Natural killer cell treated with Interleukin-12 subunit alpha and Interleukin-12 subunit beta and Interleukin-15 and Interleukin-18, amount 100 ng/mL, for 72 hours (primary cell): Measurements from ENCODE around the gene ADNP. TPM values are rescaled to one million over a fixed set of nuclear protein-coding genes. Genes with fewer than 3 reads are reported as not detected.

Experiments
- ATAC-seq, 2 donors: fragments of 150-1000 bp; cut with Tn5 transposase in 1 of 2; sonication (Bioruptor Pico), chemical (Tn5 transposase) in 1 of 2; 2 replicates each; pipeline ENCODE4 v1.10.0; 2021
- DNase-seq: peaks from one replicate; pipeline ENCODE4 v3.0.0; 2022; ENCODE audit warnings: low spot score
- H3K27ac Mint-ChIP-seq, 2 donors: 1 replicate in 1 of 2; 2 replicates in 1 of 2; pipeline ENCODE4 v1.8.0; 2022; ENCODE audit warnings: mixed read lengths in 2 of 2, mild to moderate bottlenecking in 1 of 2, moderate library complexity in 1 of 2
- H3K27me3 Mint-ChIP-seq, 2 donors: 1 replicate in 1 of 2; 2 replicates in 1 of 2; pipeline ENCODE4 v1.8.0; 2022; ENCODE audit warnings: mixed read lengths in 2 of 2
- H3K36me3 Mint-ChIP-seq: one replicate; pipeline ENCODE4 v1.8.0; 2022; ENCODE audit warnings: mixed read lengths
- H3K4me1 Mint-ChIP-seq, 2 donors: 1 replicate in 1 of 2; 2 replicates in 1 of 2; pipeline ENCODE4 v1.8.0; 2022; ENCODE audit warnings: low read depth in 2 of 2, mixed read lengths in 2 of 2, mild to moderate bottlenecking in 1 of 2
- H3K4me3 Mint-ChIP-seq: one replicate; pipeline ENCODE4 v1.8.0; 2022; ENCODE audit warnings: mixed read lengths
- H3K9me3 Mint-ChIP-seq: 2 replicates; pipeline ENCODE4 v1.8.0; 2022; ENCODE audit warnings: mixed read lengths
- total RNA-seq, 2 donors: library from RNA; stranded (reverse); gene quantifications; one replicate each; pipeline ENCODE4 v1.2.3, GENCODE V29; 2022

Gene ADNP
- total RNA-seq, 2 donors from 2014 or later: 55.0 to 81.8 TPM

- Mint-ChIP-seq H3K27ac (no peak overlapping the region), H3K4me1 (peaks cover 0 to 8% of the 10 kb centered on the region in 2 donors), H3K27me3 (no peaks in the 10 kb centered on the region), H3K9me3 (no peaks in the 10 kb centered on the region), H3K4me3 (no peak overlapping the region), H3K36me3 (no peaks in the 10 kb centered on the region)
- DNase-seq (no peak), ATAC-seq (no peak)
These were observed 79.2 kb downstream of the ADNP start for GRCh38 chr20:50852085-50852484.

GRCh38 chr20:50850721-50851286, 80.4 kb downstream of the ADNP start:
- H3K27ac Mint-ChIP-seq: no peak overlapping the region
- H3K4me1 Mint-ChIP-seq: peaks cover 0 to 8% of the 10 kb centered on the region in 2 donors
- H3K4me3 Mint-ChIP-seq: no peak overlapping the region
- no peaks in the 10 kb centered on the region for H3K27me3 Mint-ChIP-seq
- DNase-seq (no peak), ATAC-seq (no peak)
- no peaks in the 10 kb centered on the region for H3K36me3 Mint-ChIP-seq
- no peaks in the 10 kb centered on the region for H3K9me3 Mint-ChIP-seq

GRCh38 chr20:50848846-50849673, 82.2 kb downstream of the ADNP start:
- H3K9me3 Mint-ChIP-seq: no peaks in the 10 kb centered on the region
- ATAC-seq: no peak
- no peak overlapping the region for H3K27ac Mint-ChIP-seq
- no peak overlapping the region for H3K4me3 Mint-ChIP-seq
- H3K27me3 Mint-ChIP-seq: no peaks in the 10 kb centered on the region
- no peaks in the 10 kb centered on the region for H3K36me3 Mint-ChIP-seq
- peaks cover 4 to 6% of the 10 kb centered on the region in 2 donors for H3K4me1 Mint-ChIP-seq
- no peak for DNase-seq

- no peak for ATAC-seq
- no peaks in the 10 kb centered on the region for H3K9me3 Mint-ChIP-seq
- H3K4me3 Mint-ChIP-seq: no peak overlapping the region
- H3K36me3 Mint-ChIP-seq: no peaks in the 10 kb centered on the region
- H3K27ac Mint-ChIP-seq: no peak overlapping the region
- H3K27me3 Mint-ChIP-seq: no peaks in the 10 kb centered on the region
- DNase-seq: no peak
- peaks cover 4 to 6% of the 10 kb centered on the region in 2 donors for H3K4me1 Mint-ChIP-seq
These were observed 82.9 kb downstream of the ADNP start for GRCh38 chr20:50848341-50848808.

- H3K4me3 Mint-ChIP-seq: no peak overlapping the region
- ATAC-seq: no peak
- H3K27me3 Mint-ChIP-seq: no peaks in the 10 kb centered on the region
- H3K9me3 Mint-ChIP-seq: no peaks in the 10 kb centered on the region
- H3K36me3 Mint-ChIP-seq: no peaks in the 10 kb centered on the region
- DNase-seq: no peak
- no peak overlapping the region for H3K27ac Mint-ChIP-seq
- H3K4me1 Mint-ChIP-seq: peaks cover 2 to 6% of the 10 kb centered on the region in 2 donors
These were observed 85.5 kb downstream of the ADNP start for GRCh38 chr20:50845566-50846215.

- DNase-seq: no peak
- H3K27me3 Mint-ChIP-seq: no peaks in the 10 kb centered on the region
- ATAC-seq: peak; percentile 67 to 97
- H3K4me1 Mint-ChIP-seq: peaks cover 2 to 6% of the 10 kb centered on the region in 2 donors
- peak overlapping the region; percentile 23 for H3K4me3 Mint-ChIP-seq
- no peaks in the 10 kb centered on the region for H3K36me3 Mint-ChIP-seq
- H3K27ac Mint-ChIP-seq: no peak overlapping the region
- H3K9me3 Mint-ChIP-seq: no peaks in the 10 kb centered on the region
These were observed 86.7 kb downstream of the ADNP start for GRCh38 chr20:50844430-50845100.

GRCh38 chr20:50843331-50844276, 87.6 kb downstream of the ADNP start:
- no peaks in the 10 kb centered on the region for H3K27me3 Mint-ChIP-seq
- H3K9me3 Mint-ChIP-seq: no peaks in the 10 kb centered on the region
- H3K4me3 Mint-ChIP-seq: no peak overlapping the region
- H3K4me1 Mint-ChIP-seq: peaks cover 0 to 10% of the 10 kb centered on the region in 2 donors
- no peaks in the 10 kb centered on the region for H3K36me3 Mint-ChIP-seq
- ATAC-seq (no peak), DNase-seq (no peak)
- no peak overlapping the region for H3K27ac Mint-ChIP-seq

- no peak for ATAC-seq
- DNase-seq: no peak
- Mint-ChIP-seq H3K36me3 (no peaks in the 10 kb centered on the region), H3K27ac (no peak overlapping the region), H3K27me3 (no peaks in the 10 kb centered on the region), H3K4me1 (peaks cover 0 to 11% of the 10 kb centered on the region in 2 donors), H3K9me3 (no peaks in the 10 kb centered on the region), H3K4me3 (no peak overlapping the region)
These were observed 88.4 kb downstream of the ADNP start for GRCh38 chr20:50842821-50843220.

Other genes with a start within 250 kb of the ADNP start
- gene RIPOR3, start 239.9 kb downstream of the ADNP start, total RNA-seq: not detected
- 1 to 10 TPM; 3.8 to 4.1 TPM for gene PARD6B, start 199.9 kb downstream of the ADNP start, total RNA-seq
- gene BCAS4, start 136.4 kb downstream of the ADNP start, total RNA-seq: 10 to 100 TPM in 1 of 2 donors, 1 to 10 TPM in 1; 6.7 to 15.0 TPM
- gene DPM1, start 27.1 kb upstream of the ADNP start, total RNA-seq: 10 to 100 TPM; 42.0 to 49.5 TPM
- gene MOCS3, start 27.4 kb upstream of the ADNP start, total RNA-seq: 1 to 10 TPM; 5.7 to 5.9 TPM
- gene KCNG1, start 91.7 kb upstream of the ADNP start, total RNA-seq: not detected